ENCODE results near the gene LRRC8C.

GRCh38 chr1:89594096-89594740 is 38.7 kb upstream of the LRRC8C start:
- TF ChIP-seq CTCF (IDR thresholded peaks at IDR 0.05), result no peak
- TF ChIP-seq ZFX (IDR thresholded peaks at IDR 0.05; ENCODE audit: borderline replicate concordance), result no peak
